ENCODE data around the gene MSL2.
"Not testable (repeated sequence)": the region's sequence is repeated elsewhere in the genome, so short reads cannot be mapped to it uniquely, and the experiment has no call there.

Gene MSL2

DNA sequence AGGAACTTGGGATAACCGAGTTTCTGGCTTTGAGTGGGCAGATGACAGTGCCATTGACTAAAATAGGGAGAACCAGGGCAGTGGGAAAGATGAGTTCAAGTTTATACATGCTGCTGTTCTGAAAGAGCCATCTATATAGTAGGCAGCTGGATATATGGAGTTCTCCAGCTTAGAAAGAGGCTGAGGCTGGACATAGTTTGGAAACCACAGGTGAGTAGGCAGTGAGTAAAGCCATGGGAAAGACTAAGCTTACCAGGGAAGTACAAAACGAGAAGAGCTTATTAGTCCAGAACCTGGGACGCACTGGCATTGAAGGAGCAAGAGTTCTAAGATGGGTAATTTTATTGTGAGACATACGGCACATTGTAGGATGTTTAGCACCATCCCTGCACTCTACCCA is 54.2 kb downstream of the MSL2 start:
- no peak for DNase-seq

DNA sequence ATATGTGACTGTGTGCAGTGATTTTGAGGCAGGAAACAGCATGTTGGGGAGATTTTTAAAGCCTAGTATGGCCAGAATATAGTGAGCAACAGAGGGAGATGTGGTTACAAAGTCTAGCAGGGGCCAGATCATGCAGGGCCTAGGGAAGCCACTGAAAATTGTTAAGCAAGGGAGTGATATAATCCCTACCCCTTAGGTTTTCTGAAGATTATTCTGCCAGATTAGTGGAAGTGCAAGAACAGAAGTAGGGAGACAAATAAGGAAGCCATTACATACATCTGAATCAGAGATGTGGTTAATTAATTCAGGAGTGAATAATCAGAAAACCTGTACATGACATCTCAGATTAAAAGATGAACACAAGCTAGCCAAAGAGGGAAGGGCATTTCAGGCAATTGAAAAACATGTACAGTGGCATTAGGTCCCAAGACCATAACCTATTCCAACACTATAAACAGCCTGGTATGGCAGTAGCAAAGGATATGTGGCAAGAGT is 54.8 kb downstream of the MSL2 start:
- peak; percentile 22 for DNase-seq

DNA sequence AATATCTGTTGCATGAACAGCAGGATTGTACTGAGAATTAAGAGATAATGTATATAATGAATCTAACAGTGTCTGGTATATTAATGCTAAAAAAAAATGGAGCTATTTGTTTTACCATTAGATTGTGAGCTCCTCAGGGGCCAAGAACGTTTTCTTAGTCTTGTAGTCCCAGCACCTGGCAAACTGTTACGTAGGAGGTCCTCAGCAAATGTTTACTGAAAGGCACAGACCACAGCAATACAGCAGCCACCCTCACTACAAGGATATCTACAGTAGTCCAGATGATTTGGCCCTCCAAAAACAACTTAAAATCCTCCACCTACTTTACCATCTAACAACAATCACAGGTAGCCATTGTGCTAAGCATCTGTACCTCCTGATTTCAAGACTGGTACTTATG is 59.7 kb downstream of the MSL2 start:
- no peak for DNase-seq

DNA sequence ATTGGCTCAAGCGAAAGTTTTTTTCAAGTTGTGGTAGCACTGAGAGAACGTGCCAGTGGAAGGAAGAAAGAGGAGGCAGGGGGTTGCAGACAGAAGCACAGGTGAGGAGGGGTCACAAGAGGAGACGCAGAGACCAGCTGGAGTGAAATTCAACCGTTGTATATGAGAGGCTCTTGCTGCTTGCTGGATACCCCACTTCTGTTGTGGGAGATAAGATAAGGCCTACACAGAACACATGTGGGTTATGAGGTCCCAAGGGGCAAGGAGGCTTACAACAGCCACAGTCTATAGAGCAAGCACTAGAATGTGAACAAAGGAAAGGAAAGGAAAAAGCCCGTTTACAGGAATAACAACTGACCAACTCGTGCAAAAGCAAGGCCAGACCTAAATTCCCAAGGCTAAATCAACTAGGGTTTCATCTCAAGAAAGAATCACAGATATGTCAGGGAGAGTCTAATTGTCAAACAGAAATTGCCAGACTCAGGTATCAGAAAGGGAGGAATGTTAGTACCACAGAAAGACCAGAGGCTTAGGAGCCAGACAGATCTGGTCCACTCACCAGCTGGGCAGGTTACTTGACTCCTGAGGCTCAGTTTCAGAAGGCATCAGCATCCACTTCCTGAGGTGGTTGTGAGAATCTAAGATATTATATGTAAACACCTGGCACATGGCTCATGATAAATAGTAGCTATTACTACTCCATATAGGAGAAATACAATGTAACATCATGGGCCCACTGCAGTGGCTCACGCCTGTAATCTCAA is 60.9 kb downstream of the MSL2 start:
- DNase-seq, result peak; percentile 79

DNA sequence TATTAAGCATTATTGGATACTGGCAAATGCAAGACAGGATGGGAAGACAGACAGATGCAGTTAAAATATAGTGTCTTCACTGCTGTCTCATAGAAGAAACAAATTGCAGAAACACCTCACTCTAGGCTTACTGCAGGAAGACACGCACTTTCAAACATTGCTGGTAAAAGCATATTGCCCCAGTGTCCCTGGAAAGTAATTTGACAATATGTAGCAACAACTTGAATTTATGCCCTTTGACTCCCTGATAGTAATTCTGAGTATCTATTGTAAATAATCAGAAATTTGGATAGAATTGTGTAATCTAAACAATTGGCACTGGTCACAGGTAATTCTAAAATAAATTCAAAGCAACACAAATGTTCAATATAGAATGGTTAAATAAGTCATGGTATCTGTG is 62.0 kb downstream of the MSL2 start:
- DNase-seq, result no peak

DNA sequence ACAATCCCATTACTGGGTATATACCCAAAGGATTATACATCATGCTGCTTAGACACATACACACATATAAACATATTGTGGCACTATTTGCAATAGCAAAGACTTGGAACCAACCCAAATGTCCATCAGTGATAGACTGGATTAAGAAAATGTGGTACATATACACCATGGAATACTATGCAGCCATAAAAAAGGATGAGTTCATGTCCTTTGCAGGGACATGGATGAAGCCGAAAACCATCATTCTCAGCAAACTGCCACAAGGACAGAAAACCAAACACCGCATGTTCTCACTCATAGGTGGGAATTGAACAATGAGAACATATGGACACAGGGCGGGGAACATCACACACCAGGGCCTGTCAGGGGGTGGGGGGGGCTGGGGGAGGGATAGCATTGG is 64.5 kb downstream of the MSL2 start:
- not testable (repeated sequence) for DNase-seq

DNA sequence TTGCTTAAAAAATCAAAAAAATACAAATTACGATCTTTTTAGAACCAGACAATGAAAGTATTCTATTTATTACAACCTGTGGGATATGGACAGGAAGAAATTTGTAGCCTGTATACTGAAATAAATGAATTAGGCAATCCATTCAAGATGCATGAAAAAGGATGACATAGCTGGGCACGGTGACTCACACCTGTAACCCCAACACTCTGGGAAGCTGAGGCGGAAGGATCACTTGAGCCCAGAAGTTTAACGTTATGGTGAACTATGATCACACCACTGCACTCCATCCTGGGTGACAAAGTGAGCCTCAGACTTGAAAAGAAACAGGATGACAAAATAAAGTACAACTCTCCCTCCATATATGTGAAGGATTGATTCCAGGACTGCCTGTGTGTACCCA is 74.1 kb downstream of the MSL2 start:
- DNase-seq, result no peak

DNA sequence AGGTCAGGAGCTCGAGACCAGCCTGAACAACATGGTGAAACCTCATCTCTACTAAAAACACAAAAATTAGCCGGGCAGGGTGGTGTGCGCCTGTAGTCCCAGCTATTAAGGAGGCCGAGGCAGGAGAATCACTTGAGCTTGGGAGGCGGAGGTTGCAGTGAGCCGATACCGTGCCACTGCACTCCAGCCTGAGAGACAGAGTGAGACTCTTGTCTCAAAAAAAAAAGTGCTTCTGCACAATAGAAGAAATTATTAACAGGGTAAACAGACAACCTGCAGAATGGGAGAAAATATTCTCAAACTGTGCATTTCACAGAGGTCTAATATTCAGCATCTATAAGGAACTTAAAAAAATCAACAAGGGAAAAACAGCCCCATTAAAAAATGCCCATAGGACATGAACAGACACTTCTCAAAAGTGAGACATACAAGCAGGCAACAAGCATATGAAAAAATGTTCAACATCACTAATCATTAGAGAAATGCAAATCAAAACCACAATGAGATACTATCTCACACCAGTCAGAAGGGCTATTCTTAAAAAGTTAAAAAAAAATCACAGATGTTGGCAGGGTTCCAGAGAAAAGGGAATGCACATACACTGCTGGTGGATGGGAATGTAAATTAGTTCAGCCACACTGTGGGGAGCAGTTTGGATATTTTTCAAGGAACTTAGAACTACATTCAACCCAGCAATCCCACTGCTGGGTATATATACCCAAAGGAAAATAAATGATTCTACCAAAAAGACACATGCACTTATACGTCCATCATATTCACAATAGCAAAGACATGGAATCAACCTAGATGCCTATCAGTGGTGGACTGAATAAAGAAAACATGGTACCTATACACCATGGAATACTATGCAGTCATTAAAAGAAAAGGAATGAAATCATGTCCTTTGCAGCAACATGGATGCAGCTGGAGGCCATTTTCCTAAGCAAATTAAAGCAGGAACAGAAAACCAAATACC is 75.5 kb downstream of the MSL2 start:
- DNase-seq, result no peak

DNA sequence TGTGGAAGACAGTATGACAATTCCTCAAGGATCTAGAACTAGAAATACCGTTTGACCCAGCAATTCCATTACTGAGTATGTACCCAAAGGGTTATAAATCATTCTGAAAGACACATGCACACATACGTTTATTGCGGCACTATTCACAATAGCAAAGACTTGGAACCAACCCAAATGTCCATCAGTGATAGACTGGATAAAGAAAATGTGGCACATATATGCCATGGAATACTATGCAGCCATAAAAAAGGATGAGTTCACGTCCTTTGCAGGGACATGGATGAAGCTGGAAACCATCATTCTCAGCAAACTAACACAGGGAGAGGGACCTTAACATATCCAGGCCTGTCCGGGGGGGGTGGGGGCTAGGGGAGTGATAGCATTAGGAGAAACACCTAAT is 76.4 kb downstream of the MSL2 start:
- not testable (repeated sequence) for DNase-seq

DNA sequence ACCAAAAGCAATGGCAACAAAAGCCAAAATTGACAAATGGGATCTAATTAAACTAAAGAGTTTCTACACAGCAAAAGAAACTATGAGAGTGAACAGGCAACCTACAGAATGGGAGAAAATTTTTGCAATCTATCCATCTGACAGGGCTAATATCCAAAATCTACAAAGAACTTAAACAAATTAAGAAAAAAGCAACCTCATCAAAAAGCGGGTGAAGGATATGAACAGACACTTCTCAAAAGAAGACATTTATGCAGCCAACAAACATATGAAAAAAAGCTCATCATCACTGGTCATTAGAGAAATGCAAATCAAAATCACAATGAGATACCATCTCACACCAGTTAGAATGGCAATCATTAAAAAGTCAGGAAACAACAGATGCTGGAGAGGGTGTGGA is 76.8 kb downstream of the MSL2 start:
- DNase-seq, result not testable (repeated sequence)

DNA sequence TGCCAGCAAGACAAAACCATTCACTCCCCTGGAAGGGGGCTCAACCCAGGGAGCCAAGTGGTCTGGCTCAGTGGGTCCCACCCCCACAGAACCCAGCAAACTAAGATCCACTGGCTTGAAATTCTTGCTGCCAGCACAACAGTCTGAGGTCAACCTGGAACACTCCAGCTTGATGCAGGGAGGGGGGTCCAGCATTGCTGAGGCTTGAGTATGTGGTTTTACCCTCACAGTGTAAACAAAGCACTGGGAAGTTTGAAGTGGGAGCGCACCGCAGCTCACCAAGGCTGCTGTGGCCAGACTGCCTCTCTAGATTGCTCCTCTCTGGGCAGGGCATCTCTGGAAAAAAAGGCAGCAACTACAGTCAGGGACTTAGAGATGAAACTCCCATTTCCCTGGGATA is 81.7 kb downstream of the MSL2 start:
- no peak for DNase-seq

DNA sequence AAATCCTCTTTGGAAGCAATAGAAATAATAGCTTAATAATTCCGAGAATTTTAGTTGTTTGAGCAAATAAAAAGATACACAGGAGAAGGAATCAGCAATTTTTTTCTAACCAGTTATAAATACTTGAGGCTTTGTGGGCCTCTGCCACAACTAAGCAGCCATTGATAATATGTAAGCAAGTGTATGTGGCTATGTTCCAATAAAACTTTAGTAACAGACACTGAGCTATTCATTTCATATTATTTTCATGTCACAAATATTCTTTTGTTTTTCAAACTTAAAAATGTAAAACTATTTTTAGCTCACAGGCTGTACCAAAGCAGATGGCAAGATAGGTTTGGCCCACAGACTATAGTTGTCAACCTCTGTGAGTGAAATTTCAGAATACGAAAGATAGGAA is 85.7 kb downstream of the MSL2 start:
- no peak for DNase-seq

DNA sequence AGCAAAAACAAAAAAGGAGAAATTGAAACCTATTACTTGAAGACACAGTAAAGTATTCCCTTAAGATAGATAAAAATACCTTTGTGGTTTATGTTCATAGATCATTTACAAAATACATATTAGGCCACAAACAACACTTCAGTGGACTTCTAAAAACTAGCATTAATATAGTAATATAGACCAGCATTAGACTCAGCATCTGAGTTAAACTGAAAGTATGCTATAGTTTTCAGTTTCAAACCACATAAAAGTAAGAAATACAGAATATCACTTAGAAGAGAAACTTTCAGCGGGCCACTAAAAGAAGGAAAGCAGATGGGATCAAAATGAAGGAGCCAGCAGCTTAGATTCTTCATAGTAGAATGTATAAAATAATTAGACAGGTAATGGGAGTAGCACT is 86.6 kb downstream of the MSL2 start:
- no peak for DNase-seq

DNA sequence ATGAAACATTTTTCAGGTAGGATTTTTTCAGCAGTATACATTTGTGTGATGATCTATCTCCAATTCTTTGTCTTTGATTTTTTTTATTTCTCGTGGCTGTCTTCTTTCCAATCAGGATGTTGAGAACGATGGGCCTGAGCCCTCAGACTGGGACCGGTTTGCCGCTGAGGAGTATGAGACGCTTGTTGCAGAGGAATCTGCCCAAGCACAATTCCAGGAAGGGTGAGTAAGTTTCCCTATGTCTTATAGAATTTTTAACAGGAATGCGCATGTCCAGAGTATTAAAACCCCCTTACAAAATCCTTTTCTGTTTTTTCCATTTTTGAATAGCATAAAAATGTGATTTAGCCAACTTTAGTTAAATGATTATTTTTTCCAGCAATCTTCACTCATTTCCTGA is 90.0 kb downstream of the MSL2 start:
- DNase-seq, result no peak

DNA sequence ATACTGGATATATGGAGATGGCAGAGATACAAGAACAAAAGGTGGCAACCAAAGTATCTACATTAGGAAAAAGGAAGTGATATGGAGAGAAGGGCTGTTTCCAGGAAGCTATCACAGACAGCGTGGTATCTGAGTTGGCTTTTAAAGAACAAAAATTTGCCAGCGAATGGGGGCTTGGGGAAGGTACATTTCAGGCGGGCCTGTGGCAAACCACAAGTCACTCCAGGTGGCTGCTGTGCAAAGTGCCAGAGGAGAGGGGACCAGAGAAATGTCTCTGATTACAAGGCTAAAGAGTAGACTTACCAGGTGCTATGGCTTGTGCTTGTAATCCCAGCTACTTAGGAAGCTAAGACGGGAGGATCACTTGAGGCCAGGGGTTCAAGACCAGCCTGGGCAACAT is 91.1 kb downstream of the MSL2 start:
- peak; percentile 10 for DNase-seq
